GM23338 (cell line): ENCODE measurements around the gene CHRNB2. TPM values are rescaled to one million over a fixed set of nuclear protein-coding genes. Genes with fewer than 3 reads are reported as not detected.

Source experiments
- ATAC-seq: fragments of 200-7000 bp; cut with Tn5 transposase; 3 replicates; pipeline ENCODE4 v1.9.1; 2020
- DNase-seq: peaks from one replicate; pipeline ENCODE4 v3.0.0-alpha.2; 2015; ENCODE audit warnings: low spot score
- H2AFZ ChIP-seq: fragments of 200-600 bp; sonication (generic); 2 replicates; pipeline ENCODE4 v1.8.0; 2016; ENCODE audit warnings: antibody characterized with exemption, mild to moderate bottlenecking, moderate library complexity
- H3F3A ChIP-seq: fragments of 200-600 bp; sonication (generic); replicated peaks from 2 replicates; pipeline ENCODE4 v1.8.0; 2017; ENCODE audit warnings: antibody characterized with exemption, mixed run types, low read depth
- H3K27ac ChIP-seq: fragments of 200-600 bp; sonication (generic); 2 replicates; pipeline ENCODE4 v1.6.1; 2016; ENCODE audit warnings: low read depth
- H3K27me3 ChIP-seq: fragments of 200-600 bp; sonication (generic); 2 replicates; pipeline ENCODE4 v1.8.0; 2016; ENCODE audit warnings: mild to moderate bottlenecking, mixed run types, moderate library complexity; ENCODE audit not compliant: insufficient read depth
- H3K36me3 ChIP-seq: fragments of 200-600 bp; sonication (generic); 2 replicates; pipeline ENCODE4 v1.8.0; 2016; ENCODE audit warnings: mild to moderate bottlenecking; ENCODE audit not compliant: insufficient read depth
- H3K4me1 ChIP-seq: fragments of 200-600 bp; sonication (generic); 2 replicates; pipeline ENCODE4 v1.8.0; 2016; ENCODE audit warnings: mild to moderate bottlenecking, moderate library complexity; ENCODE audit not compliant: insufficient read depth
- H3K4me2 ChIP-seq: fragments of 200-600 bp; sonication (generic); 2 replicates; pipeline ENCODE4 v1.7.1; 2017; ENCODE audit warnings: mixed run types
- H3K4me3 ChIP-seq: fragments of 200-600 bp; sonication (generic); 2 replicates; pipeline ENCODE4 v1.6.1; 2016; ENCODE audit warnings: mixed run types
- H3K79me2 ChIP-seq: fragments of 200-600 bp; sonication (generic); replicated peaks from 2 replicates; pipeline ENCODE4 v1.8.0; 2017; ENCODE audit warnings: mild to moderate bottlenecking; ENCODE audit not compliant: insufficient read depth
- H3K9me2 ChIP-seq: fragments of 200-600 bp; sonication (generic); 2 replicates; pipeline ENCODE4 v1.8.0; 2017; ENCODE audit not compliant: insufficient read depth
- H4K20me1 ChIP-seq: fragments of 200-600 bp; sonication (generic); replicated peaks from 2 replicates; pipeline ENCODE4 v1.8.0; 2017; ENCODE audit warnings: mild to moderate bottlenecking; ENCODE audit not compliant: insufficient read depth
- H3K27ac Mint-ChIP-seq: 2 replicates; pipeline ENCODE4 v1.8.0; 2020; ENCODE audit warnings: inconsistent platforms, mild to moderate bottlenecking, moderate library complexity, mixed read lengths
- H3K27me3 Mint-ChIP-seq: 3 replicates; pipeline ENCODE4 v1.8.0; 2022; ENCODE audit warnings: low read depth, mild to moderate bottlenecking, moderate library complexity, mixed read lengths, inconsistent platforms; ENCODE audit not compliant: insufficient read depth, poor library complexity
- H3K36me3 Mint-ChIP-seq: 3 replicates; pipeline ENCODE4 v1.8.0; 2021; ENCODE audit warnings: low read depth, mild to moderate bottlenecking, inconsistent platforms, moderate library complexity, mixed read lengths
- H3K4me1 Mint-ChIP-seq: 3 replicates; pipeline ENCODE4 v1.8.0; 2020; ENCODE audit warnings: mild to moderate bottlenecking, inconsistent platforms, mixed read lengths
- H3K4me3 Mint-ChIP-seq: 3 replicates; pipeline ENCODE4 v1.8.0; 2021; ENCODE audit warnings: moderate library complexity, mild to moderate bottlenecking, inconsistent platforms, mixed read lengths
- H3K9me3 Mint-ChIP-seq: 3 replicates; pipeline ENCODE4 v1.8.0; 2020; ENCODE audit warnings: moderate library complexity, mild to moderate bottlenecking, inconsistent platforms, mixed read lengths
- CREB1 ChIP-seq: fragments of 250-450 bp; sonication (Bioruptor Pico); IDR thresholded peaks from 2 replicates; pipeline ENCODE4 v1.5.0; 2020; ENCODE audit warnings: low read depth, mild to moderate bottlenecking, moderate library complexity
- CTCF ChIP-seq, 2 experiments: fragments of 200-600 bp in 1 of 2; sonication (generic) in 1 of 2; conservative IDR thresholded peaks; 2 replicates each; pipeline versions ENCODE4 v1.5.1 to v1.6.1; 2016 to 2017; ENCODE audit warnings: antibody characterized with exemption in 2 of 2, low read depth in 2 of 2, mild to moderate bottlenecking in 2 of 2, moderate library complexity in 1 of 2
- EZH2 ChIP-seq: fragments of 200-600 bp; sonication (generic); IDR thresholded peaks from one replicate; pipeline ENCODE4 v1.8.0; 2017; ENCODE audit warnings: antibody characterized with exemption, mild to moderate bottlenecking, low read depth; ENCODE audit not compliant: unreplicated experiment
- EZH2phosphoT487 ChIP-seq: fragments of 200-600 bp; sonication (generic); IDR thresholded peaks from one replicate; pipeline ENCODE4 v1.8.1; 2018; ENCODE audit warnings: antibody characterized with exemption; ENCODE audit not compliant: unreplicated experiment
- JUNB ChIP-seq: IDR thresholded peaks from one replicate; pipeline ENCODE4 v1.6.1; 2016; ENCODE audit warnings: antibody characterized with exemption; ENCODE audit not compliant: unreplicated experiment
- POLR2AphosphoS5 ChIP-seq: IDR thresholded peaks from 2 replicates; pipeline ENCODE4 v1.6.1; 2016; ENCODE audit warnings: antibody characterized with exemption, low read depth
- REST ChIP-seq: IDR thresholded peaks from one replicate; pipeline ENCODE4 v1.6.1; 2018; ENCODE audit warnings: antibody characterized with exemption; ENCODE audit not compliant: unreplicated experiment
- ZNF114 ChIP-seq: fragments of 250-450 bp; sonication (Bioruptor Pico); IDR thresholded peaks from 2 replicates; pipeline ENCODE4 v1.5.0; 2020; ENCODE audit warnings: mild to moderate bottlenecking, moderate library complexity
- ZNF331 ChIP-seq: fragments of 250-450 bp; sonication (Bioruptor Pico); IDR thresholded peaks from 2 replicates; pipeline ENCODE4 v1.5.0; 2020; ENCODE audit warnings: low read depth, mild to moderate bottlenecking, moderate library complexity
- long read RNA-seq: library from polyadenylated mRNA; unstranded; transcript quantifications from one replicate; pipeline ENCODE4 v2.0.0, GENCODE V29; 2020; ENCODE audit not compliant: unreplicated experiment
- polyA plus RNA-seq: library from polyadenylated mRNA; unstranded; fragments of >200 nt; fragmentation: Nextera tagmentation; extraction: Ambion mirVana; gene quantifications from 2 replicates; pipeline ENCODE4 v1.2.1, GENCODE V29; 2016
- total RNA-seq: library from RNA; depleted of rRNA; stranded (reverse); fragments of >200 nt; shearing (Covaris generic); gene quantifications from 2 replicates; pipeline ENCODE4 v1.2.3, GENCODE V29; 2014; rRNA removed
- TF ChIP-seq, protein P1 (sequence below): IDR thresholded peaks from 2 replicates; pipeline ENCODE4 v1.6.1; 2016; ENCODE audit warnings: antibody characterized with exemption

Gene CHRNB2, protein sequence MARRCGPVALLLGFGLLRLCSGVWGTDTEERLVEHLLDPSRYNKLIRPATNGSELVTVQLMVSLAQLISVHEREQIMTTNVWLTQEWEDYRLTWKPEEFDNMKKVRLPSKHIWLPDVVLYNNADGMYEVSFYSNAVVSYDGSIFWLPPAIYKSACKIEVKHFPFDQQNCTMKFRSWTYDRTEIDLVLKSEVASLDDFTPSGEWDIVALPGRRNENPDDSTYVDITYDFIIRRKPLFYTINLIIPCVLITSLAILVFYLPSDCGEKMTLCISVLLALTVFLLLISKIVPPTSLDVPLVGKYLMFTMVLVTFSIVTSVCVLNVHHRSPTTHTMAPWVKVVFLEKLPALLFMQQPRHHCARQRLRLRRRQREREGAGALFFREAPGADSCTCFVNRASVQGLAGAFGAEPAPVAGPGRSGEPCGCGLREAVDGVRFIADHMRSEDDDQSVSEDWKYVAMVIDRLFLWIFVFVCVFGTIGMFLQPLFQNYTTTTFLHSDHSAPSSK
- total RNA-seq = 3.6 and 5.3 TPM in 2 replicates
- 0.73 and 0.92 TPM in 2 replicates for polyA plus RNA-seq
- long read RNA-seq, partial matches to known transcripts = 0 of 2 reads
- long read RNA-seq, other reads (novel, unspliced or antisense) = 2 of 2 reads

DNA sequence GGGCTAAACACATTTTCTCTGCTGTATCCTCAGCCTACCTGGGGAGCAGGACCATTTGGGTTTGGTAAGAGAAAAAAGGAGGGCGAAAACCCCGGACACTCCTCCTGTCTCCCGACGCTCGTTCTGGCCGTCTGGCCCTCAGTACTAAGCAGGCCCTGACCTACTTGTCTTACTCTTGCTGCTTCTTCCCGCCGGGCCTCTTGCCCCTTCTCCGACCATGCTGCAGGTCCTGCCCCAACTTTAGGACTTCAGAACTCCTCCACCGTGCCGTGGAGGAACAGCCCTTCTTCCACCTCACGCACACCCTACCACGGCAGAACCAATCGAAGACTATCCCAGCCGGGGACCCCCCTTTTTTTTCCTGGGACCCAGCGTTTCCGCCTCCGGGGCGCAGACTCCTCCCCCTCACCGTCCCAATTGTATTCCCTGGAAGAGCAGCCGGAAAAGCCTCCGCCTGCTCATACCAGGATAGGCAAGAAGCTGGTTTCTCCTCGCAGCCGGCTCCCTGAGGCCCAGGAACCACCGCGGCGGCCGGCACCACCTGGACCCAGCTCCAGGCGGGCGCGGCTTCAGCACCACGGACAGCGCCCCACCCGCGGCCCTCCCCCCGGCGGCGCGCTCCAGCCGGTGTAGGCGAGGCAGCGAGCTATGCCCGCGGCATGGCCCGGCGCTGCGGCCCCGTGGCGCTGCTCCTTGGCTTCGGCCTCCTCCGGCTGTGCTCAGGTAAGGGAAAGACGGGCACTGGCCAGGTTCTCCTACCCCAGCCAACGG lies at the start of gene CHRNB2:
Gene CHRNB2 (plus strand): TSS at position 393 of the 771 bp plus-strand sequence. CDS start 267 bp downstream, at position 660.
- no peaks in the 10 kb centered on the region for H4K20me1 ChIP-seq
- TF ChIP-seq EZH2 (no peak), ZNF331 (CRISPR knock-in tag) (no peak), ZNF114 (no peak), REST (peak; percentile 90), CTCF (conservative IDR thresholded peaks at IDR 0.05; ENCODE audit: low read depth in 2 of 2) (no peak), POLR2AphosphoS5 (peak; percentile 76), EZH2phosphoT487 (no peak), JUNB (no peak), CREB1 (CRISPR knock-in tag) (0 out of 2 replicates have a peak, but pooled peaks have one; percentile 26)
- TF ChIP-seq, protein P1, sequence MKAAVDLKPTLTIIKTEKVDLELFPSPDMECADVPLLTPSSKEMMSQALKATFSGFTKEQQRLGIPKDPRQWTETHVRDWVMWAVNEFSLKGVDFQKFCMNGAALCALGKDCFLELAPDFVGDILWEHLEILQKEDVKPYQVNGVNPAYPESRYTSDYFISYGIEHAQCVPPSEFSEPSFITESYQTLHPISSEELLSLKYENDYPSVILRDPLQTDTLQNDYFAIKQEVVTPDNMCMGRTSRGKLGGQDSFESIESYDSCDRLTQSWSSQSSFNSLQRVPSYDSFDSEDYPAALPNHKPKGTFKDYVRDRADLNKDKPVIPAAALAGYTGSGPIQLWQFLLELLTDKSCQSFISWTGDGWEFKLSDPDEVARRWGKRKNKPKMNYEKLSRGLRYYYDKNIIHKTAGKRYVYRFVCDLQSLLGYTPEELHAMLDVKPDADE = peak; percentile 31
- H3K36me3 ChIP-seq = no peaks in the 10 kb centered on the region
- H3K9me2 ChIP-seq = no peaks in the 10 kb centered on the region
- peak within 1 kb of the TSS; percentile 98 for H2AFZ ChIP-seq
- H3K4me3 ChIP-seq = peak within 1 kb of the TSS; percentile 60
- H3K27ac Mint-ChIP-seq = peak within 1 kb of the TSS; percentile 94
- peaks cover 23% of the 10 kb centered on the region for H3K4me1 Mint-ChIP-seq
- peak within 1 kb of the TSS; percentile 95 for H3K4me3 Mint-ChIP-seq
- peak within 1 kb of the TSS; percentile 84 for H3K27ac ChIP-seq
- peaks cover 7% of the 10 kb centered on the region; the same call in 1 of the 3 replicates for H3K36me3 Mint-ChIP-seq
- H3K27me3 ChIP-seq = 0 out of 2 replicates have a peak, but pooled peaks cover 4% of the 10 kb centered on the region
- H3K79me2 ChIP-seq = no peaks in the 10 kb centered on the region
- peaks cover 19% of the 10 kb centered on the region for H3K4me1 ChIP-seq
- peak; percentile 96 for DNase-seq
- H3K9me3 Mint-ChIP-seq = no peaks in the 10 kb centered on the region
- ATAC-seq = peak; percentile 92
- peak within 1 kb of the TSS; percentile 91 for H3K4me2 ChIP-seq
- peaks cover 14% of the 10 kb centered on the region for H3K27me3 Mint-ChIP-seq
- H3F3A ChIP-seq = peaks cover 17% of the 10 kb centered on the region
